Choroid plexus epithelial cell (primary cell): Measurements from ENCODE around the gene TCERG1L.

Experiments used
- DNase-seq: peaks from one replicate; pipeline ENCODE4 v3.0.0-alpha.2; 2010; ENCODE audit warnings: low read depth
- H3K4me3 ChIP-seq: 2 replicates; pipeline ENCODE4 v1.5.1; 2011; ENCODE audit warnings: low read depth, mild to moderate bottlenecking, control low read depth, low read length, moderate library complexity
- CTCF ChIP-seq: conservative IDR thresholded peaks from 2 replicates; pipeline ENCODE4 v1.5.1; 2011; ENCODE audit warnings: low read depth, mild to moderate bottlenecking, control low read depth, inconsistent platforms, low read length, moderate library complexity

TCERG1L gene

GRCh38 chr10:131279516-131279915 is 32.0 kb downstream of the TCERG1L start:
- H3K4me3 ChIP-seq = no peak overlapping the region
- DNase-seq = no peak
- no peak for TF ChIP-seq CTCF

GRCh38 chr10:131277969-131278368 is 33.6 kb downstream of the TCERG1L start:
- no peak overlapping the region for H3K4me3 ChIP-seq
- TF ChIP-seq CTCF = no peak
- DNase-seq = no peak

- H3K4me3 ChIP-seq = no peak overlapping the region
- no peak for TF ChIP-seq CTCF
- DNase-seq = no peak
Measured at GRCh38 chr10:131277278-131277677, 34.2 kb downstream of the TCERG1L start.

- no peak for TF ChIP-seq CTCF
- no peak overlapping the region for H3K4me3 ChIP-seq
- DNase-seq = no peak
Measured at GRCh38 chr10:131275691-131276090, 35.8 kb downstream of the TCERG1L start.

GRCh38 chr10:131274883-131275282 is 36.6 kb downstream of the TCERG1L start:
- no peak overlapping the region for H3K4me3 ChIP-seq
- no peak for TF ChIP-seq CTCF
- no peak for DNase-seq

GRCh38 chr10:131274133-131274880 is 37.2 kb downstream of the TCERG1L start:
- no peak overlapping the region for H3K4me3 ChIP-seq
- TF ChIP-seq CTCF = no peak
- no peak for DNase-seq

- H3K4me3 ChIP-seq = no peak overlapping the region
- no peak for DNase-seq
- TF ChIP-seq CTCF = no peak
Measured at GRCh38 chr10:131273476-131273875, 38.0 kb downstream of the TCERG1L start.
